ENCODE measurements around the gene ARFGEF2. TPM values are rescaled to one million over a fixed set of nuclear protein-coding genes. Genes with fewer than 3 reads are reported as not detected.
A peak's percentile ranks its signal among the peaks of the same experiment; 100 is the strongest.

ARFGEF2 gene
- total RNA-seq, 3 donors from 2014 or later: 46.2 to 73.8 (median 68.0) TPM

DNA sequence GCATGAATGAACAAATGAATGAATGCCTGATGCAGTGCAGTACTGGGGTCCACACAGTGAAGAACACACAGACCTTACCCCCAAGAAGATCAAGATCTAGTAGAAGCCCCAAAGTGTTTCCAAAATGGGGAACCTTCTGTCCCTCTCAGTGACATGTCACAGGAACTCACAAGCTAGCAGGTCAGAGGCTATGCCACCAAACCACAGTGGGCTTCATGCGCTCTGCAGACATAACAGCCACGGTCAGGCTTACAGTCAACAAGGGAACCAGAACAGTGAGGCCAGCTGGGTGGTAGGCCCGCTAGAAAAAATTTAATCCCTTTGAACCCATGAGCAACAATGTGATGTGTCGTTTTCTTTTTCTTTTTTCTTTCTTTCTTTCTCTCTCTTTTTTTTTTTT lies 20.2 kb upstream of the ARFGEF2 start:
- intact Hi-C loops (cut with DNase I, micrococcal nuclease): no loop called here
- H3K4me1 ChIP-seq (ENCODE audit: low read depth): peaks cover 5% of the 10 kb centered on the region
- H3K4me3 ChIP-seq: no peak overlapping the region
- ATAC-seq (no peak), DNase-seq (no peak)
- no peaks in the 10 kb centered on the region for H3K36me3 ChIP-seq (ENCODE audit: low read depth)
- TF ChIP-seq, protein P1, sequence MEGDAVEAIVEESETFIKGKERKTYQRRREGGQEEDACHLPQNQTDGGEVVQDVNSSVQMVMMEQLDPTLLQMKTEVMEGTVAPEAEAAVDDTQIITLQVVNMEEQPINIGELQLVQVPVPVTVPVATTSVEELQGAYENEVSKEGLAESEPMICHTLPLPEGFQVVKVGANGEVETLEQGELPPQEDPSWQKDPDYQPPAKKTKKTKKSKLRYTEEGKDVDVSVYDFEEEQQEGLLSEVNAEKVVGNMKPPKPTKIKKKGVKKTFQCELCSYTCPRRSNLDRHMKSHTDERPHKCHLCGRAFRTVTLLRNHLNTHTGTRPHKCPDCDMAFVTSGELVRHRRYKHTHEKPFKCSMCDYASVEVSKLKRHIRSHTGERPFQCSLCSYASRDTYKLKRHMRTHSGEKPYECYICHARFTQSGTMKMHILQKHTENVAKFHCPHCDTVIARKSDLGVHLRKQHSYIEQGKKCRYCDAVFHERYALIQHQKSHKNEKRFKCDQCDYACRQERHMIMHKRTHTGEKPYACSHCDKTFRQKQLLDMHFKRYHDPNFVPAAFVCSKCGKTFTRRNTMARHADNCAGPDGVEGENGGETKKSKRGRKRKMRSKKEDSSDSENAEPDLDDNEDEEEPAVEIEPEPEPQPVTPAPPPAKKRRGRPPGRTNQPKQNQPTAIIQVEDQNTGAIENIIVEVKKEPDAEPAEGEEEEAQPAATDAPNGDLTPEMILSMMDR (IDR thresholded peaks at IDR 0.05): no peak
- H3K9me3 ChIP-seq: no peaks in the 10 kb centered on the region

- no peaks in the 10 kb centered on the region for H3K36me3 ChIP-seq (ENCODE audit: low read depth)
- H3K9me3 ChIP-seq: no peaks in the 10 kb centered on the region
- TF ChIP-seq, protein P1 (IDR thresholded peaks at IDR 0.05): no peak
- no peak overlapping the region for H3K4me3 ChIP-seq
- H3K4me1 ChIP-seq (ENCODE audit: low read depth): peaks cover 5% of the 10 kb centered on the region
- intact Hi-C loops (cut with DNase I, micrococcal nuclease): no loop called here
- ATAC-seq (no peak), DNase-seq (no peak)
These were observed 17.8 kb upstream of the ARFGEF2 start for GRCh38 chr20:48903705-48904104.

DNA sequence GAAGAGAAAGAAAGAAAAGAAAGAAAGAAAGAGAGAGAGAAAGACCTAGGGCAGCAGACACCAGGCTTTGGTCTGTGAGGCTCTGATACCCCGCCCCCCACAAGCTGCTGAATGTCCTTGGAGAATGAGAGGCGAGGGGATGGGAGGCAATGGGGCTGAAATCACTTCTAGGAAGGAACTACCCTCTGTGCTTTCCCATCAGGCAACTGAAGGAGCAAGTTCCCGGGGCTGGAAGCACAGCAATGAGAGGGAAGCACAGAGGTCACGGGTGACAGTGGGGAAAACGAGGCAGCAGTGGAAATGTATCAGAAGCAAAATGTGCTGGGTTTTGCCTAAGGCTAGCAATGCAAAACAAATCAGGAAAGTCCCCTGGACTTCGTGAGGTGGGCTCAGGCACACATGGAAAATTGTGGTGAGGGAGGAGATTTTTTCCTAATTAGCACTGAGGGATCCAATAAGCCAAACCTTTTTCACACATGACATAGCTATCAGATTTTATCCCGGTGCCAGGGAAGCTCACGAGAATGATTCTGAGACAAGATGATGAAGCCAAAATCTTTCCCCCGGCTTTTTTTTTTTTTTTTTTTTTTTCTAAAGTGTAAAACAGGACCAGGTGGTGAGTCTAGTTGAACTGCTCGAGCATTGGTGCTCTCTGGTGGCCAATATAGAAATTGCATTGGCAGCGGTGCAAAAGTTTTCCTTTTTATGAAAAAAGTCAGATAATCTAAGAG lies 16.8 kb upstream of the ARFGEF2 start:
- peaks cover 5% of the 10 kb centered on the region for H3K4me1 ChIP-seq (ENCODE audit: low read depth)
- no peaks in the 10 kb centered on the region for H3K36me3 ChIP-seq (ENCODE audit: low read depth)
- DNase-seq (peak in 2 of 3 donors; percentile 51 to 80), ATAC-seq (peak; percentile 78)
- intact Hi-C loops (cut with DNase I, micrococcal nuclease): loop anchor here (5.0 kb wide), 1 partner anchor 247 kb away; no protein-coding TSS in a partner anchor
- no peak overlapping the region for H3K4me3 ChIP-seq
- TF ChIP-seq, protein P1 (IDR thresholded peaks at IDR 0.05): peak; percentile 77
- no peaks in the 10 kb centered on the region for H3K9me3 ChIP-seq

DNA sequence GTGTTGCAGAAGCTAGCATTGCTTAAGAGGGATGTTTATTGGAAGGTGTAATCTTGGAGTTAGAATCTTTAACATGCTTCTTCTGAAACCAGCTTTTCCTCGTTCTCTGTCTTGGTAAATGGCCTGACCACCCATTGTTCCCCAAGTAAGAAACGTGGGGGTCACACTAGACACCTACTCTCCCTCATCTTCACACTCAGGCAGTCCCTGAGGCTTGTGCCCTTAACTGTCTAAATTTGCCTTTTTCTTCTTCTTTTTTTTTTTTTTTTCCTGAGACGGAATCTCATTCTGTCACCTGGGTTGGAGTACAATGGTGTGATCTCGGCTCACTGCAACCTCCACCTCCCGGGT lies 16.2 kb upstream of the ARFGEF2 start:
- no peak for ATAC-seq
- peaks cover 5% of the 10 kb centered on the region for H3K4me1 ChIP-seq (ENCODE audit: low read depth)
- intact Hi-C loops (cut with DNase I, micrococcal nuclease): loop anchor here (5.0 kb wide), 1 partner anchor 248 kb away; no protein-coding TSS in a partner anchor

GRCh38 chr20:48906221-48906877 lies 15.2 kb upstream of the ARFGEF2 start:
- Histone ChIP-seq H3K4me1 (ENCODE audit: low read depth) (peaks cover 5% of the 10 kb centered on the region), H3K9me3 (no peaks in the 10 kb centered on the region), H3K36me3 (ENCODE audit: low read depth) (no peaks in the 10 kb centered on the region), H3K4me3 (no peak overlapping the region)
- no peak for DNase-seq
- ATAC-seq: no peak
- TF ChIP-seq, protein P1 (IDR thresholded peaks at IDR 0.05): no peak
- intact Hi-C loops (cut with DNase I, micrococcal nuclease): loop anchor here (5.0 kb wide), 1 partner anchor 249 kb away; no protein-coding TSS in a partner anchor

More for the DNA sequence above, 16.2 kb upstream of the ARFGEF2 start:
- TF ChIP-seq, protein P1 (IDR thresholded peaks at IDR 0.05): no peak
- H3K9me3 ChIP-seq: no peaks in the 10 kb centered on the region
- no peak for DNase-seq
- no peaks in the 10 kb centered on the region for H3K36me3 ChIP-seq (ENCODE audit: low read depth)
- H3K4me3 ChIP-seq: no peak overlapping the region
